Panc1 (cell line): ENCODE measurements around the gene CNTN4. TPM values are rescaled to one million over a fixed set of nuclear protein-coding genes. Genes with fewer than 3 reads are reported as not detected.

Source experiments
- ATAC-seq: fragments of 200-7000 bp; cut with Tn5 transposase; 2 replicates; pipeline ENCODE4 v1.9.1; 2020; ENCODE audit warnings: mild to moderate bottlenecking, moderate library complexity
- BruUV-seq: library from RNA; stranded (reverse); fragments of 400-500 nt; replicated peaks from 2 replicates; lab custom pipeline; 2021; lab: Mats Ljungman, UMichigan
- CTCF ChIA-PET: fragments of 300-600 bp; sonication (Branson Sonifier 250); formaldehyde crosslinking; loops from one replicate; lab custom pipeline; 2022; ENCODE audit warnings: antibody characterized with exemption; lab: Charles Lee
- POLR2A ChIA-PET: fragments of 300-600 bp; sonication (Branson Sonifier 250); formaldehyde crosslinking; loops from one replicate; lab custom pipeline; 2022; ENCODE audit warnings: antibody characterized with exemption; lab: Charles Lee
- DNase-seq: peaks from one replicate; pipeline ENCODE4 v3.0.0-alpha.2; 2010; ENCODE audit warnings: low read depth, low spot score
- H3K27ac ChIP-seq: 2 replicates; pipeline ENCODE4 v1.5.1; 2011; ENCODE audit warnings: mild to moderate bottlenecking, low read length, inconsistent platforms
- H3K27me3 ChIP-seq: fragments of 200-500 bp; sonication (Bioruptor generic); 2 replicates; pipeline ENCODE4 v1.6.0; 2014; ENCODE audit warnings: low read length, inconsistent platforms; ENCODE audit not compliant: control insufficient read depth, insufficient read depth
- H3K36me3 ChIP-seq: fragments of 200-500 bp; sonication (Bioruptor generic); 2 replicates; pipeline ENCODE4 v1.5.1; 2014; ENCODE audit warnings: inconsistent platforms, mild to moderate bottlenecking, low read length, moderate library complexity; ENCODE audit not compliant: control insufficient read depth, insufficient read depth
- H3K4me1 ChIP-seq: 2 replicates; pipeline ENCODE4 v1.5.1; 2011; ENCODE audit warnings: inconsistent platforms, mild to moderate bottlenecking, low read length, moderate library complexity; ENCODE audit not compliant: control insufficient read depth, insufficient read depth
- H3K4me3 ChIP-seq, 2 experiments: 2 replicates each; pipeline ENCODE4 v1.5.1; 2011 to 2012; ENCODE audit warnings: low read depth in 2 of 2, low read length in 2 of 2, mild to moderate bottlenecking in 2 of 2, inconsistent platforms in 1 of 2, moderate library complexity in 1 of 2
- H3K9me3 ChIP-seq: fragments of 200-500 bp; sonication (Bioruptor generic); 2 replicates; pipeline ENCODE4 v1.5.1; 2014; ENCODE audit warnings: low read depth, mild to moderate bottlenecking, inconsistent platforms, low read length, moderate library complexity; ENCODE audit not compliant: control insufficient read depth, insufficient read depth
- CTCF ChIP-seq: fragments of 450-650 bp; IDR thresholded peaks from 2 replicates; pipeline ENCODE4 v1.5.1; 2017; ENCODE audit warnings: mild to moderate bottlenecking
- POLR2AphosphoS5 ChIP-seq: IDR thresholded peaks from 2 replicates; pipeline ENCODE4 v1.6.1; 2012; ENCODE audit warnings: mild to moderate bottlenecking, low read depth, low read length, moderate library complexity
- REST ChIP-seq, 2 experiments: IDR thresholded peaks; 2 replicates each; pipeline ENCODE4 v1.6.1; 2011 to 2012; ENCODE audit warnings: low read depth in 2 of 2, control low read depth in 1 of 2, low read length in 1 of 2, mild to moderate bottlenecking in 1 of 2, moderate library complexity in 1 of 2; ENCODE audit not compliant: insufficient read depth in 1 of 2
- SIN3A ChIP-seq: IDR thresholded peaks from 2 replicates; pipeline ENCODE4 v1.6.1; 2012; ENCODE audit warnings: low read depth, mild to moderate bottlenecking, low read length, moderate library complexity, borderline replicate concordance; ENCODE audit not compliant: insufficient read depth
- TCF7L2 ChIP-seq: IDR thresholded peaks from 2 replicates; pipeline ENCODE4 v1.6.1; 2011; ENCODE audit warnings: mild to moderate bottlenecking, low read depth, low read length, inconsistent platforms
- in situ Hi-C: cut with HindIII; loops from 2 replicates; pipeline ENCODE4 v1.10.0; 2016; ENCODE audit warnings: low sequenced_read_pairs, low pct_unique_long_range_greater_than_20kb
- intact Hi-C: fragments of 100-400 bp; cut with micrococcal nuclease; formaldehyde crosslinking; loops from one replicate; pipeline ENCODE4 v1.10.0; 2022; ENCODE audit not compliant: unreplicated experiment
- total RNA-seq: library from RNA; stranded (reverse); gene quantifications from one replicate; pipeline ENCODE4 v1.2.1, GENCODE V29; 2021; ENCODE audit not compliant: unreplicated experiment

Gene CNTN4
- total RNA-seq, 1 experiment from 2014 or later = not detected

- CTCF ChIA-PET = no interaction called here
Observed at GRCh38 chr3:2856138-2857133, 757.8 kb downstream of the CNTN4 start.

GRCh38 chr3:2860626-2861025, 762.0 kb downstream of the CNTN4 start:
- no peaks in the 10 kb centered on the region for H3K36me3 ChIP-seq
- intact Hi-C loops = no loop called here
- H3K27me3 ChIP-seq = no peaks in the 10 kb centered on the region
- ChIA-PET POLR2A (no interaction called here), CTCF (no interaction called here)
- H3K27ac ChIP-seq = no peak overlapping the region
- no peaks in the 10 kb centered on the region for H3K9me3 ChIP-seq
- BruUV-seq = no TSS peak
- TF ChIP-seq POLR2AphosphoS5 = no peak
- H3K4me1 ChIP-seq = no peaks in the 10 kb centered on the region
- ATAC-seq (no peak), DNase-seq (no peak)
- H3K4me3 ChIP-seq = no peak overlapping the region
- in situ Hi-C loops = no loop called here

More at GRCh38 chr3:2856138-2857133, 757.8 kb downstream of the CNTN4 start:
- ATAC-seq = no peak
- Histone ChIP-seq H3K27me3 (no peaks in the 10 kb centered on the region), H3K36me3 (no peaks in the 10 kb centered on the region), H3K9me3 (no peaks in the 10 kb centered on the region), H3K4me3 (no peak overlapping the region), H3K27ac (no peak overlapping the region), H3K4me1 (no peaks in the 10 kb centered on the region)
- POLR2A ChIA-PET = no interaction called here
- in situ Hi-C loops = no loop called here
- BruUV-seq = no TSS peak
- intact Hi-C loops = no loop called here
- DNase-seq = no peak
- TF ChIP-seq SIN3A (no peak), REST (IDR thresholded peaks at IDR 0.05; ENCODE audit: insufficient read depth in 1 of 2, low read depth in 2 of 2, low read length in 1 of 2) (no peak), TCF7L2 (no peak), POLR2AphosphoS5 (no peak), CTCF (no peak)

GRCh38 chr3:2861120-2861519, 762.5 kb downstream of the CNTN4 start:
- no TSS peak for BruUV-seq
- Histone ChIP-seq H3K27ac (no peak overlapping the region), H3K27me3 (no peaks in the 10 kb centered on the region), H3K4me1 (no peaks in the 10 kb centered on the region), H3K9me3 (no peaks in the 10 kb centered on the region), H3K4me3 (no peak overlapping the region), H3K36me3 (no peaks in the 10 kb centered on the region)
- POLR2A ChIA-PET = no interaction called here
- CTCF ChIA-PET = no interaction called here
- DNase-seq (no peak), ATAC-seq (no peak)
- TF ChIP-seq POLR2AphosphoS5 = no peak
- TF ChIP-seq TCF7L2 = no peak
- no peak for TF ChIP-seq SIN3A
- TF ChIP-seq CTCF = no peak
- TF ChIP-seq REST (IDR thresholded peaks at IDR 0.05; ENCODE audit: insufficient read depth in 1 of 2, low read depth in 2 of 2, low read length in 1 of 2) = no peak
- intact Hi-C loops = no loop called here
- in situ Hi-C loops = no loop called here
